Epidermal melanocyte (primary cell): ENCODE results near the gene MLIP.

ENCODE experiments used
- DNase-seq: peaks from one replicate; pipeline ENCODE4 v3.0.0; 2011; ENCODE audit warnings: low spot score; ENCODE audit not compliant: insufficient read length

The MLIP gene

GRCh38 chr6:54097753-54098152, 13.5 kb upstream of the MLIP start:
- DNase-seq = no peak

GRCh38 chr6:54098450-54099044, 12.7 kb upstream of the MLIP start:
- no peak for DNase-seq

GRCh38 chr6:54099225-54099624, 12.0 kb upstream of the MLIP start:
- DNase-seq = no peak

- no peak for DNase-seq
Measured at GRCh38 chr6:54100411-54101006, 10.7 kb upstream of the MLIP start.

- DNase-seq = no peak
Measured at GRCh38 chr6:54102238-54102637, 9.0 kb upstream of the MLIP start.

GRCh38 chr6:54103497-54103896, 7.7 kb upstream of the MLIP start:
- no peak for DNase-seq

- DNase-seq = no peak
Measured at GRCh38 chr6:54106727-54107126, 4.5 kb upstream of the MLIP start.

GRCh38 chr6:54107470-54108090, 3.7 kb upstream of the MLIP start:
- DNase-seq = no peak

- DNase-seq = no peak
Measured at GRCh38 chr6:54108271-54108670, 3.0 kb upstream of the MLIP start.

GRCh38 chr6:54109586-54109985, 1.7 kb upstream of the MLIP start:
- no peak for DNase-seq

- no peak for DNase-seq
Measured at GRCh38 chr6:54112151-54112650, 958 bp downstream of the MLIP start.

- no peak for DNase-seq
Measured at GRCh38 chr6:54114991-54115390, 3.7 kb downstream of the MLIP start.

- no peak for DNase-seq
Measured at GRCh38 chr6:54115966-54116365, 4.7 kb downstream of the MLIP start.

- no peak for DNase-seq
Measured at GRCh38 chr6:54118117-54118516, 6.9 kb downstream of the MLIP start.

- no peak for DNase-seq
Measured at GRCh38 chr6:54125493-54125892, 14.2 kb downstream of the MLIP start.

- no peak for DNase-seq
Measured at GRCh38 chr6:54130179-54130578, 18.9 kb downstream of the MLIP start.

- no peak for DNase-seq
Measured at GRCh38 chr6:54132587-54132986, 21.3 kb downstream of the MLIP start.

GRCh38 chr6:54133186-54133585, 21.9 kb downstream of the MLIP start:
- DNase-seq = no peak

- no peak for DNase-seq
Measured at GRCh38 chr6:54134935-54135334, 23.7 kb downstream of the MLIP start.

- DNase-seq = no peak
Measured at GRCh38 chr6:54135665-54136369, 24.6 kb downstream of the MLIP start.

- DNase-seq = no peak
Measured at GRCh38 chr6:54138795-54139194, 27.6 kb downstream of the MLIP start.

- no peak for DNase-seq
Measured at GRCh38 chr6:54140811-54141210, 29.6 kb downstream of the MLIP start.
